Endothelial cell of umbilical vein (primary cell): ENCODE data around the gene SRPK2. TPM values are rescaled to one million over a fixed set of nuclear protein-coding genes. Genes with fewer than 3 reads are reported as not detected.

ENCODE experiments used
- BruUV-seq: library from RNA; stranded (reverse); fragments of 400-500 nt; replicated peaks from 2 replicates; lab custom pipeline; 2021; lab: Mats Ljungman, UMichigan
- CTCF ChIA-PET: fragments of 300-600, 350-600 bp; sonication (Branson Sonifier 250); formaldehyde crosslinking; loops from one replicate; lab custom pipeline; 2021; ENCODE audit warnings: antibody characterized with exemption, inconsistent platforms; lab: Charles Lee
- POLR2A ChIA-PET: fragments of 300-600, 350-600 bp; sonication (Branson Sonifier 250); formaldehyde crosslinking; loops from one replicate; lab custom pipeline; 2021; ENCODE audit warnings: antibody characterized with exemption, inconsistent platforms; lab: Charles Lee
- DNase-seq: peaks from one replicate; pipeline ENCODE4 v3.0.0-alpha.2; 2011; ENCODE audit warnings: low read depth, low spot score
- FAIRE-seq: peaks from 2 replicates; lab custom pipeline; 2011; peaks lifted over from hg19 to GRCh38; lab: Jason Lieb, UNC
- H2AFZ ChIP-seq: 2 replicates; pipeline ENCODE4 v1.6.0; 2012; ENCODE audit warnings: low read depth, low read length, control low read depth, inconsistent platforms
- H3K27ac ChIP-seq: 2 replicates; pipeline ENCODE4 v1.5.1; 2011; ENCODE audit warnings: low read depth, mild to moderate bottlenecking, control low read depth, low read length, moderate library complexity; ENCODE audit not compliant: insufficient read depth
- H3K27me3 ChIP-seq, 2 experiments: 2 replicates each; pipeline versions ENCODE4 v1.6.0 to v1.6.1; 2011; ENCODE audit warnings: low read length in 2 of 2, mixed read lengths in 1 of 2; ENCODE audit not compliant: control insufficient read depth in 2 of 2, insufficient read depth in 2 of 2
- H3K36me3 ChIP-seq, 2 experiments: 2 replicates in 1 of 2; 3 replicates in 1 of 2; pipeline ENCODE4 v1.5.1; 2011; ENCODE audit warnings: low read length in 2 of 2, mild to moderate bottlenecking in 1 of 2, moderate library complexity in 1 of 2; ENCODE audit not compliant: control insufficient read depth in 2 of 2, insufficient read depth in 2 of 2; ENCODE audit errors: extremely low read depth in 1 of 2
- H3K4me1 ChIP-seq: 3 replicates; pipeline ENCODE4 v1.5.1; 2011; ENCODE audit warnings: mild to moderate bottlenecking, low read length; ENCODE audit not compliant: control insufficient read depth, insufficient read depth; ENCODE audit errors: extremely low read depth
- H3K4me2 ChIP-seq: 2 replicates; pipeline ENCODE4 v1.6.1; 2011; ENCODE audit warnings: low read length, control low read depth, mixed read lengths; ENCODE audit not compliant: insufficient read depth
- H3K4me3 ChIP-seq, 3 experiments: fragments of 200-600 bp in 1 of 3; sonication (generic), shearing (Covaris generic) in 1 of 3; replicated peaks in 1 of 3; 2 replicates each; pipeline ENCODE4 v1.5.1; 2011 to 2016; ENCODE audit warnings: control low read depth in 3 of 3, low read length in 3 of 3, mild to moderate bottlenecking in 2 of 3, inconsistent platforms in 1 of 3, low read depth in 1 of 3, moderate library complexity in 1 of 3; ENCODE audit not compliant: insufficient read depth in 1 of 3
- H3K79me2 ChIP-seq: 2 replicates; pipeline ENCODE4 v1.6.0; 2012; ENCODE audit warnings: low read length, inconsistent platforms; ENCODE audit not compliant: control insufficient read depth, insufficient read depth
- H3K9ac ChIP-seq: replicated peaks from 2 replicates; pipeline ENCODE3; 2011; ENCODE audit warnings: low read length, control low read depth; ENCODE audit not compliant: insufficient read depth; ENCODE audit errors: extremely low read depth
- H3K9me1 ChIP-seq: replicated peaks from 3 replicates; pipeline ENCODE4 v1.6.0; 2011; ENCODE audit warnings: mild to moderate bottlenecking, low read length; ENCODE audit not compliant: control insufficient read depth, insufficient read depth; ENCODE audit errors: extremely low read depth
- H3K9me3 ChIP-seq: replicated peaks from 2 replicates; pipeline ENCODE4 v1.5.1; 2012; ENCODE audit warnings: low read length, inconsistent platforms; ENCODE audit not compliant: control insufficient read depth, insufficient read depth
- H4K20me1 ChIP-seq: replicated peaks from 2 replicates; pipeline ENCODE3; 2011; ENCODE audit warnings: mild to moderate bottlenecking, low read length; ENCODE audit not compliant: control insufficient read depth, insufficient read depth; ENCODE audit errors: extremely low read depth
- CTCF ChIP-seq, 2 donors: IDR thresholded peaks; 1 replicate in 1 of 2; 2 replicates in 1 of 2; pipeline ENCODE4 v1.5.1; 2011; ENCODE audit warnings: low read length in 2 of 2, mild to moderate bottlenecking in 2 of 2, moderate library complexity in 2 of 2, control low read depth in 1 of 2, inconsistent platforms in 1 of 2, low read depth in 1 of 2; ENCODE audit not compliant: insufficient read depth in 1 of 2; ENCODE audit errors: extremely low read depth in 1 of 2
- EZH2 ChIP-seq: IDR thresholded peaks from 2 replicates; pipeline ENCODE4 v1.6.1; 2012; ENCODE audit warnings: borderline replicate concordance, low read depth, mild to moderate bottlenecking, moderate library complexity, low read length, inconsistent platforms; ENCODE audit not compliant: severe bottlenecking
- FOS ChIP-seq: IDR thresholded peaks from 2 replicates; pipeline ENCODE4 v1.6.1; 2011; ENCODE audit warnings: mild to moderate bottlenecking, low read length, moderate library complexity, borderline replicate concordance; ENCODE audit not compliant: insufficient read depth
- GATA2 ChIP-seq: IDR thresholded peaks from 2 replicates; pipeline ENCODE4 v1.7.0; 2011; ENCODE audit warnings: low read depth, mild to moderate bottlenecking, moderate library complexity, mixed read lengths, low read length; ENCODE audit not compliant: insufficient read length, insufficient read depth
- JUN ChIP-seq: IDR thresholded peaks from 2 replicates; pipeline ENCODE4 v1.6.1; 2011; ENCODE audit warnings: borderline replicate concordance, low read depth; ENCODE audit not compliant: insufficient read length, insufficient read depth
- MAX ChIP-seq: IDR thresholded peaks from 2 replicates; pipeline ENCODE4 v1.6.1; 2011; ENCODE audit not compliant: insufficient read depth, insufficient read length
- MYC ChIP-seq: IDR thresholded peaks from one replicate; pipeline ENCODE4 v1.6.1; 2011; ENCODE audit warnings: mild to moderate bottlenecking, low read depth, low read length
- POLR2A ChIP-seq: IDR thresholded peaks from 2 replicates; pipeline ENCODE4 v1.6.1; 2012; ENCODE audit warnings: low read depth, mild to moderate bottlenecking, control low read depth, low read length
- POLR2AphosphoS5 ChIP-seq: IDR thresholded peaks from 2 replicates; pipeline ENCODE4 v1.6.1; 2012; ENCODE audit warnings: low read depth, mild to moderate bottlenecking, control low read depth, low read length, moderate library complexity; ENCODE audit not compliant: insufficient read depth
- dilution Hi-C: fragments of 300-500 bp; cut with MboI; formaldehyde crosslinking; loops from one replicate; pipeline ENCODE4 v1.15.0; 2019; ENCODE audit warnings: low sequenced_read_pairs; ENCODE audit not compliant: extremely low pct_ligation_motif_present
- intact Hi-C: fragments of 100-400 bp; cut with micrococcal nuclease; formaldehyde crosslinking; loops from one replicate; pipeline ENCODE4 v1.10.0; 2022
- polyA plus RNA-seq, 4 experiments: library from polyadenylated mRNA; depleted of rRNA in 3 of 4; stranded (reverse) in 3 of 4; unstranded in 1 of 4; fragments of >200 nt; gene quantifications; 2 replicates each; pipeline versions ENCODE4 v1.2.1 to v1.2.3, GENCODE V29; 2011 to 2012; ENCODE audit warnings: missing spikeins in 1 of 4
- total RNA-seq: library from RNA; stranded (reverse); gene quantifications from 2 replicates; pipeline ENCODE4 v1.2.3, GENCODE V29; 2021

SRPK2 gene
- total and polyA plus RNA-seq, 2 donors (not counting 3 experiments of a cell fraction or from before 2014, with no cell fraction given): 13.4 to 55.2 TPM

GRCh38 chr7:105132835-105133234, 255.9 kb downstream of the SRPK2 start:
- intact Hi-C loops: no loop called here
- H4K20me1 ChIP-seq: no peaks in the 10 kb centered on the region
- no peaks in the 10 kb centered on the region for H3K9me3 ChIP-seq
- no peak for TF ChIP-seq MAX
- TF ChIP-seq CTCF (IDR thresholded peaks at IDR 0.05; ENCODE audit: extremely low read depth in 1 of 2, insufficient read depth in 1 of 2, low read depth in 1 of 2, low read length in 2 of 2): no peak
- TF ChIP-seq FOS: no peak
- TF ChIP-seq MYC: no peak
- no peak for TF ChIP-seq POLR2AphosphoS5
- no peak for TF ChIP-seq JUN
- TF ChIP-seq EZH2: no peak
- TF ChIP-seq POLR2A: no peak
- TF ChIP-seq GATA2: no peak
- no peak for DNase-seq
- no peak overlapping the region for H2AFZ ChIP-seq
- H3K36me3 ChIP-seq: peaks cover 0 to 12% of the 10 kb centered on the region in 2 experiments
- peaks cover 7% of the 10 kb centered on the region for H3K4me1 ChIP-seq
- H3K9me1 ChIP-seq: no peaks in the 10 kb centered on the region
- CTCF ChIA-PET: no interaction called here
- H3K27me3 ChIP-seq: no peaks in the 10 kb centered on the region
- no peak overlapping the region for H3K27ac ChIP-seq
- peaks cover 11% of the 10 kb centered on the region for H3K79me2 ChIP-seq
- POLR2A ChIA-PET: no interaction called here
- H3K4me2 ChIP-seq: no peak overlapping the region
- dilution Hi-C loops: no loop called here
- H3K9ac ChIP-seq: no peak overlapping the region
- no peak for FAIRE-seq
- BruUV-seq: no TSS peak
- no peak overlapping the region for H3K4me3 ChIP-seq
